ENCODE results near the gene CNNM4. TPM values are rescaled to one million over a fixed set of nuclear protein-coding genes. Genes with fewer than 3 reads are reported as not detected.

The CNNM4 gene
- total RNA-seq, 1 donor from 2014 or later: 8.3 TPM

DNA sequence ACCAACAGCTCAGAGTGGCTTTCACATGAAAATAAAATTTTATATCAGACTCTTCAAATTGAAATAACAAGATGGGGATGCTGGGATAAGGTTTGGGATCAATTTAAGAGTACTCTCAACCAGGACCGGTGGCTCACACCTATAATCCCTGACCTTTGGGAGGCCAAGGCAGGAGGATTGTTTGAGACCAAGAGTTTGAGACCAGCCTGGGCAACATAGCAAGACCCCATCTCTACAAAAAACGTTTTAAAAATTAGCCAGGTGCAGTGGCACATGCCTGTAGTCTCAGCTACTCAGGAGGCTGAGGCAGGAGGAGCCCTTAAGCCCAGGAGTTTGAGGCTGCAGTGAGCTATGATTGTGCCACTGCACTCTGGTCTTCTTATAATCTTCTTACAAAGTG is 23.5 kb upstream of the CNNM4 start:
- no peaks in the 10 kb centered on the region for H3K9me3 ChIP-seq
- no peaks in the 10 kb centered on the region for H3K27me3 ChIP-seq
- intact Hi-C loops (cut with DNase I): loop anchor here (10.0 kb wide), 1 partner anchor 102 kb away; the partner anchor contains the start of gene KANSL3
- peaks cover 0 to 22% of the 10 kb centered on the region in 2 donors for H3K36me3 ChIP-seq
- H3K27ac ChIP-seq: no peak overlapping the region
- peaks cover 19% of the 10 kb centered on the region for H3K4me1 ChIP-seq
- H3K4me3 ChIP-seq: no peak overlapping the region
- no peak for DNase-seq (ENCODE audit: extremely low spot score in 2 of 2)
- TF ChIP-seq POLR2A (IDR thresholded peaks at IDR 0.05): no peak
- TF ChIP-seq, protein P1, sequence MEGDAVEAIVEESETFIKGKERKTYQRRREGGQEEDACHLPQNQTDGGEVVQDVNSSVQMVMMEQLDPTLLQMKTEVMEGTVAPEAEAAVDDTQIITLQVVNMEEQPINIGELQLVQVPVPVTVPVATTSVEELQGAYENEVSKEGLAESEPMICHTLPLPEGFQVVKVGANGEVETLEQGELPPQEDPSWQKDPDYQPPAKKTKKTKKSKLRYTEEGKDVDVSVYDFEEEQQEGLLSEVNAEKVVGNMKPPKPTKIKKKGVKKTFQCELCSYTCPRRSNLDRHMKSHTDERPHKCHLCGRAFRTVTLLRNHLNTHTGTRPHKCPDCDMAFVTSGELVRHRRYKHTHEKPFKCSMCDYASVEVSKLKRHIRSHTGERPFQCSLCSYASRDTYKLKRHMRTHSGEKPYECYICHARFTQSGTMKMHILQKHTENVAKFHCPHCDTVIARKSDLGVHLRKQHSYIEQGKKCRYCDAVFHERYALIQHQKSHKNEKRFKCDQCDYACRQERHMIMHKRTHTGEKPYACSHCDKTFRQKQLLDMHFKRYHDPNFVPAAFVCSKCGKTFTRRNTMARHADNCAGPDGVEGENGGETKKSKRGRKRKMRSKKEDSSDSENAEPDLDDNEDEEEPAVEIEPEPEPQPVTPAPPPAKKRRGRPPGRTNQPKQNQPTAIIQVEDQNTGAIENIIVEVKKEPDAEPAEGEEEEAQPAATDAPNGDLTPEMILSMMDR (IDR thresholded peaks at IDR 0.05): no peak
- TF ChIP-seq POLR2AphosphoS5 (IDR thresholded peaks at IDR 0.05; ENCODE audit: insufficient read depth in 1 of 2, low read depth in 1 of 2): no peak

GRCh38 chr2:96737831-96738230 is 22.9 kb upstream of the CNNM4 start:
- TF ChIP-seq, protein P1 (IDR thresholded peaks at IDR 0.05): no peak
- TF ChIP-seq POLR2AphosphoS5 (IDR thresholded peaks at IDR 0.05; ENCODE audit: insufficient read depth in 1 of 2, low read depth in 1 of 2): no peak
- no peak for TF ChIP-seq POLR2A (IDR thresholded peaks at IDR 0.05)
- intact Hi-C loops (cut with DNase I): loop anchor here (10.0 kb wide), 1 partner anchor 103 kb away; the partner anchor contains the start of gene KANSL3
- no peak for DNase-seq (ENCODE audit: extremely low spot score in 2 of 2)
- Histone ChIP-seq H3K4me3 (no peak overlapping the region), H3K27ac (no peak overlapping the region), H3K27me3 (no peaks in the 10 kb centered on the region), H3K9me3 (no peaks in the 10 kb centered on the region), H3K4me1 (peaks cover 19% of the 10 kb centered on the region), H3K36me3 (peaks cover 0 to 17% of the 10 kb centered on the region in 2 donors)

GRCh38 chr2:96739076-96739632 is 21.5 kb upstream of the CNNM4 start:
- peaks cover 19% of the 10 kb centered on the region for H3K4me1 ChIP-seq
- intact Hi-C loops (cut with DNase I): loop anchor here (10.0 kb wide), 1 partner anchor 104 kb away; the partner anchor contains the start of gene KANSL3
- peak overlapping the region; percentile 82 for H3K27ac ChIP-seq
- TF ChIP-seq POLR2AphosphoS5 (IDR thresholded peaks at IDR 0.05; ENCODE audit: insufficient read depth in 1 of 2, low read depth in 1 of 2) (no peak), POLR2A (IDR thresholded peaks at IDR 0.05) (no peak)
- TF ChIP-seq, protein P1 (IDR thresholded peaks at IDR 0.05): no peak
- H3K9me3 ChIP-seq: no peaks in the 10 kb centered on the region
- H3K36me3 ChIP-seq: peaks cover 0 to 4% of the 10 kb centered on the region in 2 donors
- no peak for DNase-seq (ENCODE audit: extremely low spot score in 2 of 2)
- peak overlapping the region; percentile 90 to 93 for H3K4me3 ChIP-seq
- H3K27me3 ChIP-seq: no peaks in the 10 kb centered on the region

DNA sequence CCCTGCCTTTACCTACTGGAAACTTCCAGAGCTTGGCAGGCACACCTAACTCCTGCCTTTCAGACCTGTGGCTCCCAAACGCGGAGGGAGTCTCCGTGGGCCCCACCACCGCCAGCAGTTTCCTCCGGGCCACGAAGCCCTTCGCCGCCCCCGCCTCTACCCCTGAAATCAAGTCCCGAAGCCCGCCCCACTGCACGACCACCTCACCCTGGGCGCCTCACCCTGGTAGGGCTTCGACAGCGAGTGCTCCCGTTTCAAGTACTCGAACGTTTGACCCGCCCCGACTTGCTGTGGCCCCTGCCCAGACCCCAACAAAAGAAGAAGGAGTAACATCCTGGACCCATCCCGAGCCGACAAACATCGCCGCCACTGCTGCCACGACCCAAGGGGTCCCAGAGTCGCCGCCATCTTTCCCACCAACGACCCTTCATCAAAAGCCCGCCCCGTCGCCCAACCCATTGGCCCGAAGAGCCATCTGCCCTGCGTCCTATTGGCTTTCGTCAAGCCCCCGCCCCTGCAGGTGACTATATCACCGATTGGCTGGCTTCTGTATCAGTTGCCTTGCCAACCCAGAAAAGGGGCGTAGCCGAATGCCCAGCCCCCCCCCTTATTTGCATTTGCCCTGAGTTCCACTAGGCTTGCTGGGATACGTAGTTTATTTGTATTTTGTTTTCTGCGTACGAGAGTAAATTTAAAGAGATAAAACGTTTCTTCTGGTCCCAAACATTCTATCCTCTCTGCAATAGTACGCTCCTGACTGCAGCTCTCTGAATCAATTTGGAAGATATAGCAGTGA is 20.9 kb upstream of the CNNM4 start, which contains the start of gene LMAN2L:
TSS of gene LMAN2L (minus strand) at position 432 of the 796 bp plus-strand sequence. CDS start at position 408, 24 bp downstream.
- Histone ChIP-seq H3K4me1 (peaks cover 19% of the 10 kb centered on the region), H3K9me3 (no peaks in the 10 kb centered on the region), H3K36me3 (no peaks in the 10 kb centered on the region), H3K27me3 (no peaks in the 10 kb centered on the region), H3K27ac (peak within 1 kb of the TSS; percentile 82), H3K4me3 (peak within 1 kb of the TSS; percentile 90 to 93)
- DNase-seq (ENCODE audit: extremely low spot score in 2 of 2): peak in 1 of 2 donors; percentile 99
- TF ChIP-seq POLR2AphosphoS5 (IDR thresholded peaks at IDR 0.05; ENCODE audit: insufficient read depth in 1 of 2, low read depth in 1 of 2): peak; percentile 77 to 94
- TF ChIP-seq POLR2A (IDR thresholded peaks at IDR 0.05): no peak
- intact Hi-C loops (cut with DNase I): loop anchor here (10.0 kb wide), 1 partner anchor 105 kb away; the partner anchor contains the start of gene KANSL3

DNA sequence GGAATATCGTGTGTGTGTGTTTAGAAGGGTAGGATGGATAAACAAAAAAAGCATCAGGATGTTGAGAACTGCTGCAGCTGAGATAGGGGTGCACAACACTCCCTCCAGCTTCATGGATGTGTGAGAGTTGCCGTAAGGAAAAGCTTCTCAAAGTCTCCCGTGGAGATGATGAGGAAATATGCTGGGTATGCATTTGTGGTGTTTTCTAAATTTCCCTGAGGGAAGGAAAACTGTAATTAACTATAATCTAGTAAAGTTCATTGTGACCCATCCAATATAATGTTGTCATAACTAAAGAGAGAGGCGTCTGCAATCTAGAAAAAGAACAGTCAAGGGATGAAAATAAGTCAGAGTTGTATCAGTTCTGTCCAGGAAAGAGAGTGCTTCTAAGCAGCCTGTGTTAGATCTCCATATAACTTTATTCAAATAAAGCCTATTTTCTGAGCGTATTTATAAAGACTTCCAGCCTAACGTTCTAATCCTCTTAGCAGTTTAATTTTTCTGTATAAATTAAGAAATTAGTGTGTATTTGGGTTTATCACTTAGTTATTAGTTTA is 13.6 kb upstream of the CNNM4 start:
- Histone ChIP-seq H3K27me3 (no peaks in the 10 kb centered on the region), H3K4me3 (no peak overlapping the region), H3K4me1 (peaks cover 8% of the 10 kb centered on the region), H3K27ac (no peak overlapping the region), H3K9me3 (no peaks in the 10 kb centered on the region), H3K36me3 (no peaks in the 10 kb centered on the region)
- intact Hi-C loops (cut with DNase I): no loop called here
- DNase-seq (ENCODE audit: extremely low spot score in 2 of 2): no peak
- TF ChIP-seq POLR2AphosphoS5 (IDR thresholded peaks at IDR 0.05; ENCODE audit: insufficient read depth in 1 of 2, low read depth in 1 of 2) (no peak), POLR2A (IDR thresholded peaks at IDR 0.05) (no peak)
- TF ChIP-seq, protein P1 (IDR thresholded peaks at IDR 0.05): no peak
